PC-3 (cell line): Measurements from ENCODE around the gene MAP3K7CL.

Experiments
- EZH2 ChIP-seq: fragments of 300-600 bp; sonication (generic); IDR thresholded peaks from one replicate; pipeline ENCODE4 v1.6.1; 2017; ENCODE audit warnings: antibody characterized with exemption, mild to moderate bottlenecking, low read length; ENCODE audit not compliant: unreplicated experiment
- EZH2phosphoT487 ChIP-seq: fragments of 300-600 bp; sonication (generic); IDR thresholded peaks from 2 replicates; pipeline ENCODE4 v1.6.1; 2018; ENCODE audit warnings: mild to moderate bottlenecking, antibody characterized with exemption, low read length, borderline replicate concordance
- TF ChIP-seq, protein P1 (sequence below): fragments of 300-600 bp; sonication (generic); conservative IDR thresholded peaks from 2 replicates; pipeline ENCODE4 v1.5.1; 2017; ENCODE audit warnings: antibody characterized with exemption, low read depth, mild to moderate bottlenecking, low read length

- TF ChIP-seq, protein P1, sequence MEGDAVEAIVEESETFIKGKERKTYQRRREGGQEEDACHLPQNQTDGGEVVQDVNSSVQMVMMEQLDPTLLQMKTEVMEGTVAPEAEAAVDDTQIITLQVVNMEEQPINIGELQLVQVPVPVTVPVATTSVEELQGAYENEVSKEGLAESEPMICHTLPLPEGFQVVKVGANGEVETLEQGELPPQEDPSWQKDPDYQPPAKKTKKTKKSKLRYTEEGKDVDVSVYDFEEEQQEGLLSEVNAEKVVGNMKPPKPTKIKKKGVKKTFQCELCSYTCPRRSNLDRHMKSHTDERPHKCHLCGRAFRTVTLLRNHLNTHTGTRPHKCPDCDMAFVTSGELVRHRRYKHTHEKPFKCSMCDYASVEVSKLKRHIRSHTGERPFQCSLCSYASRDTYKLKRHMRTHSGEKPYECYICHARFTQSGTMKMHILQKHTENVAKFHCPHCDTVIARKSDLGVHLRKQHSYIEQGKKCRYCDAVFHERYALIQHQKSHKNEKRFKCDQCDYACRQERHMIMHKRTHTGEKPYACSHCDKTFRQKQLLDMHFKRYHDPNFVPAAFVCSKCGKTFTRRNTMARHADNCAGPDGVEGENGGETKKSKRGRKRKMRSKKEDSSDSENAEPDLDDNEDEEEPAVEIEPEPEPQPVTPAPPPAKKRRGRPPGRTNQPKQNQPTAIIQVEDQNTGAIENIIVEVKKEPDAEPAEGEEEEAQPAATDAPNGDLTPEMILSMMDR, result no peak
- TF ChIP-seq EZH2 (no peak), EZH2phosphoT487 (no peak)
Observed at GRCh38 chr21:29146726-29147125, 16.3 kb downstream of the MAP3K7CL start.
